GM21447 (cell line): ENCODE measurements around the gene COL5A1.
"Not testable (repeated sequence)": the region's sequence is repeated elsewhere in the genome, so short reads cannot be mapped to it uniquely, and the experiment has no call there.

Experiments used
- ATAC-seq: cut with Tn5 transposase; IDR thresholded peaks from one replicate; pipeline ENCODE4 v1.9.1; 2021; ENCODE audit not compliant: unreplicated experiment

The COL5A1 gene

GRCh38 chr9:134638502-134639090 lies 3.0 kb upstream of the COL5A1 start:
- no peak for ATAC-seq

- no peak for ATAC-seq
Observed at GRCh38 chr9:134639994-134640393, 1.6 kb upstream of the COL5A1 start.

GRCh38 chr9:134640506-134641172 lies 964 bp upstream of the COL5A1 start:
- ATAC-seq = no peak

GRCh38 chr9:134641990-134642384 lies 384 bp downstream of the COL5A1 start:
- no peak for ATAC-seq

- ATAC-seq = no peak
Observed at GRCh38 chr9:134642385-134643181, 980 bp downstream of the COL5A1 start.

- no peak for ATAC-seq
Observed at GRCh38 chr9:134643222-134643671, 1.6 kb downstream of the COL5A1 start.

- not testable (repeated sequence) for ATAC-seq
Observed at GRCh38 chr9:134644401-134644724, 2.8 kb downstream of the COL5A1 start.

- no peak for ATAC-seq
Observed at GRCh38 chr9:134644725-134645606, 3.4 kb downstream of the COL5A1 start.

- ATAC-seq = no peak
Observed at GRCh38 chr9:134645607-134646365, 4.2 kb downstream of the COL5A1 start.

GRCh38 chr9:134647359-134648080 lies 5.9 kb downstream of the COL5A1 start:
- no peak for ATAC-seq

GRCh38 chr9:134648701-134649530 lies 7.3 kb downstream of the COL5A1 start:
- ATAC-seq = no peak

GRCh38 chr9:134650431-134651190 lies 9.0 kb downstream of the COL5A1 start:
- no peak for ATAC-seq

- no peak for ATAC-seq
Observed at GRCh38 chr9:134651226-134651905, 9.8 kb downstream of the COL5A1 start.

GRCh38 chr9:134652291-134653225 lies 11.0 kb downstream of the COL5A1 start:
- ATAC-seq = no peak

- no peak for ATAC-seq
Observed at GRCh38 chr9:134653259-134654009, 11.8 kb downstream of the COL5A1 start.

GRCh38 chr9:134655101-134655500 lies 13.5 kb downstream of the COL5A1 start:
- no peak for ATAC-seq
